Large intestine (tissue), 3 donors: ENCODE measurements around the gene PRKAG1. TPM values are rescaled to one million over a fixed set of nuclear protein-coding genes. Genes with fewer than 3 reads are reported as not detected.

Experiments
- DNase-seq, 2 donors: peaks; one replicate each; pipeline versions ENCODE4 v3.0.0 to v3.0.0-alpha.2; 2013
- H3K27ac ChIP-seq: one replicate; pipeline ENCODE4 v1.5.1; 2013; ENCODE audit warnings: low read length
- H3K27me3 ChIP-seq: 2 replicates; pipeline ENCODE4 v1.6.1; 2013; ENCODE audit warnings: low read length; ENCODE audit not compliant: control insufficient read depth, insufficient read depth
- H3K36me3 ChIP-seq: 2 replicates; pipeline ENCODE4 v1.6.1; 2013; ENCODE audit warnings: low read length; ENCODE audit not compliant: control insufficient read depth, insufficient read depth
- H3K4me1 ChIP-seq: one replicate; pipeline ENCODE4 v1.6.1; 2013; ENCODE audit warnings: low read length; ENCODE audit not compliant: control insufficient read depth, insufficient read depth
- H3K4me3 ChIP-seq: one replicate; pipeline ENCODE4 v1.5.1; 2013; ENCODE audit warnings: low read length
- H3K9me3 ChIP-seq: one replicate; pipeline ENCODE4 v1.6.1; 2013; ENCODE audit warnings: mild to moderate bottlenecking, low read depth, low read length, moderate library complexity; ENCODE audit not compliant: control insufficient read depth
- WGBS: methylation state at CpG from one replicate; pipeline ENCODE4 v1.1.5; 2013; ENCODE audit warnings: low lambda C conversion rate; ENCODE audit not compliant: insufficient coverage; 5-methylcytosine and 5-hydroxymethylcytosine counted together
- polyA plus RNA-seq: library from polyadenylated mRNA; unstranded; fragments of 120-200 nt; gene quantifications from one replicate; pipeline ENCODE4 v1.2.1, GENCODE V29; 2013

Gene PRKAG1
- polyA plus RNA-seq, 1 donor = 66.8 TPM

DNA sequence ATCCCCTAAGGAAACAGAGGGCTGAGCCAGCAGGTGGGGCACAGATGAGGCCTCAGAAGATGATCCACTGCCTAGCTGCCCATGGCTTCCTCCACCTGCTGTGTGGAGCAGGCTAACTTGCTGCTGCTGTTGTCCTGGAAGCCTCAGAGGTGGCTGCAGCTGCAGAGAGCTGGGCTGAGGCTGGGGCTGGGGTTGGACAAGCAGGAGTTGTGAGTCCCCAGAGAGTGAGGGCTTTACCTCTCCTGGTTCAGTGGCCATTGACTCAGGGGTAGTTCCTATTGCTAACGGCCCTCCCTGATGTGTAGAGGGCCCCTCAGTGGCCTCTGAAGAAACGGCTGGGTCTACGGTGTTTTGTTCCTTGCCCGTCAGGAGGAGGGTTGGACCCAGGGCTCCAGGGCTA, 13.7 kb upstream of the PRKAG1 start:
- no peak overlapping the region for H3K4me3 ChIP-seq

DNA sequence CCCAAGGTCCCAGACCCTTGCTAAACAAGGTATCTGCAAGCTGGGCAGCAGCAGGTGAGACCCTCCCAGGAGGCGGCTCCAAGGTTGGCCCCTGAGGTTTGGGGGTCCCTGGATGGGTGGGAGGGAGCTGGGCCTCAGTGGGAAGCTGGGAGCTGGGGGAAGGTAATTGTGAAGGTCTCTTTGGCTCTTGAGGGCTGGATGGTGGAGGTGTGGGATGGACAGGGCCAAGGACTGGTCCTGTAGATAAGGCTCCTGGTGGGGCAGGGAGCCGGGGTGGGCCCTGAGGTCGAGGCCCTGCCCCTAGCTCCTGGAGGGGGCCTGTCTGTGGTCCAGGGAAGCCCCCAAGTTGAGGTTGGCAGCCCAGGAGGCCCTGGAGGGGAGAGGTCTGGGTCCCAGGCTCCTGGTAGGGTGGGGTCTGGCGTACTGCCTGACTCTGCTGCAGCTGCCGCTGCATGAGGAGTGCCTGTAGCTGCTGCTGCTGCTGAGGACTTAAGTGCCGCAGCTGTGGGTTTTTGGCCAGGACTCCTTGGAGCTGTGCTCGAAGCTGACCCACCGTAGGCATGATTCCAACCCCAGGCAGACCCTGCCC, 13.1 kb upstream of the PRKAG1 start:
- H3K4me1 ChIP-seq = no peaks in the 10 kb centered on the region
- peaks cover 91% of the 10 kb centered on the region for H3K36me3 ChIP-seq
- WGBS = no CpG with 5 or more reads among the region's 8 CpGs
- H3K9me3 ChIP-seq = no peaks in the 10 kb centered on the region
- H3K4me3 ChIP-seq = no peak overlapping the region
- no peak for DNase-seq
- no peak overlapping the region for H3K27ac ChIP-seq
- H3K27me3 ChIP-seq = no peaks in the 10 kb centered on the region

More for the DNA sequence above, 13.7 kb upstream of the PRKAG1 start:
- H3K36me3 ChIP-seq = peaks cover 91% of the 10 kb centered on the region
- no peaks in the 10 kb centered on the region for H3K4me1 ChIP-seq
- DNase-seq = no peak
- H3K27me3 ChIP-seq = no peaks in the 10 kb centered on the region
- H3K9me3 ChIP-seq = no peaks in the 10 kb centered on the region
- H3K27ac ChIP-seq = no peak overlapping the region
- WGBS = no CpG with 5 or more reads among the region's 4 CpGs

DNA sequence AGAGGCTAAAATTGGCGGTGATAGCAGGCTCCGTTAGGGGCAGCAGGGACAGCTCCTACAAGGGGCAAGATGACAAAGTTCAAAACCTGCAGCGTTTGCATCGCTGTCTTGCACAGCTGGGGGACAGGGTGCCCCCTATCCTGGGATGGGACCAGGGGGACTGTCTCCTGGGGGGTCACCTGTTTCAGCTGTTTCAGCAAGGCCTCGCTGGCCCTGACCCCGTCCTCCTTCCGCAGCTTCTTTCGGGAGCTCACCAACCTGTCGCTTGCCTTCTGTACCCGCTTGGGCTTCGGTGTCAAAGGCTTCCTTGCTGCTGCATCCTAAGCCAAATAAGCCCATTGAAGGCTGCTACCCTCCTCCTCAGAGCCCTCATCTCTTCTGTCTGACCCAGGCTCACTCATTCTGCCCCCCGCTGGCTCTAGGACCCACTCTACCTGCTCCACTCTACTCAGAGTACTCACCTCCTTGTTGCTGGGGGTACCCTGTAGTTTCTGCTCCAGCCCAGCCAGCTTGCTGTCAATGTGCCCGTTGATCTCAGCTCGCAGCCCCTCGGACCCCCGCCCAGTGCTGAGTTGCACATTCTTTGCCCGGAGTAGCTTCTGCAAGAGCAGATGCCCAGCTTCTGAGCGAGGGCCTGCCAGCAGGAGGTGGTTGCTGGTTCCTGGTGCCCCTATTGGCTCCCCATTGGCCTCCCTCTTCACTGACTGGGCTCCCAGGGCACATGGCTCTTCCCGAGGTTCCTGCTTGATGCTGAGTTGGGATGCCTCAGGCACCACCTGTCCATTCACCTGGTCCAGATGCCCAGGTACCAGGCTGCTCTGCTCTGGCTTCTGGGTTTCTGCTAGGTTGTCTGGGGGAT, 12.4 kb upstream of the PRKAG1 start:
- Histone ChIP-seq H3K4me3 (no peak overlapping the region), H3K27me3 (no peaks in the 10 kb centered on the region), H3K27ac (no peak overlapping the region), H3K36me3 (peaks cover 96% of the 10 kb centered on the region), H3K4me1 (no peaks in the 10 kb centered on the region), H3K9me3 (no peaks in the 10 kb centered on the region)
- DNase-seq = no peak
- no CpG with 5 or more reads among the region's 19 CpGs for WGBS

DNA sequence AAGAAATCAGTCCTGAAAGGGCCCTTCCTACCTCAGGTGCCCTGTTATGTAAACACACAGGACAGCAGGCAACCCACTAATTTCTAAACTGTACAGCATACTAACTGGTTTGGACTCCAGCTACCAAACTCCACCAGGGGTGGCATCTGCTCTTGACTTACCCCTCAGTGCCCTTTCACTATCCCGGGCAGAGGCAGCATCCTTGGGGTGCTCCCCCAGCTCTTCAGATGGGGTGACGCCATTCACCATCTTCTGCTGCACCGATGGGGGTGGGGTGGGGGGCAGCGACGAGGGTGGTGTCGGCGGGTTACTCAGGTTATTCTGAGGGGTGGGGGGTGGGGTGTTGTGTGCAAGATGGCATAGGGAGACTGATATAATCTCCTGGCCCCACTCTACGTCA, 11.5 kb upstream of the PRKAG1 start:
- DNase-seq = no peak
- no peaks in the 10 kb centered on the region for H3K27me3 ChIP-seq
- no CpG with 5 or more reads among the region's 8 CpGs for WGBS
- no peaks in the 10 kb centered on the region for H3K9me3 ChIP-seq
- H3K36me3 ChIP-seq = peaks cover 98% of the 10 kb centered on the region
- H3K4me1 ChIP-seq = no peaks in the 10 kb centered on the region
- H3K4me3 ChIP-seq = no peak overlapping the region
- no peak overlapping the region for H3K27ac ChIP-seq

DNA sequence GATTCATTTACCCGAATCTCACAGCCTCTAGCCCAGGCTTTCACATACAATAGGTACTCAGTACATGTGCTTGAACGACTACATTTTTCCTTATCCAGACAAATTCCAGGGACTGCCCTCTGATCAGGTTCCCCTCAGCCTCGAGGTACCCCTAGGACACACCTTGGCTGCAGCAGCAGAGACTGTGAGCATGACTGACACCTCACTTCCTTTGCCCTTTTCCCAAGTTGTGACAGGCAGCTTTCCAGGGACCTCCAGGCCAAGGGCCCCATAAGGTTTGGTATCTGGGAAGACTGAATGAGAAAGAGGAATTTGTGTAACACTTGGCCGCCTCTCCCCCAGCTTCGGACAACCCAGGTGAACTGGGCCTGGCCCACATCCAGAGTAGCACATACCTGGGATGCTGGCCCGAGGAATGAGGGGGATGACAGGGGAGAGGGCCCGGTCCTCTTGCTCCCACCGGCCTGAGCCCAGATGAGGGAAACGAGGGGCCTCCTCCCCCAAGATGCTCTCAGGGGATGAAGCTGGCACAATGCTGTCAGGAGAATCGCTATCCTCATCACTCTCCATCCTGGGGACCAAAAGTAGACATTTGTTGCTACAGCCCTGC, 10.2 kb upstream of the PRKAG1 start:
- no CpG with 5 or more reads among the region's 10 CpGs for WGBS
- Histone ChIP-seq H3K36me3 (peaks cover 97% of the 10 kb centered on the region), H3K27me3 (no peaks in the 10 kb centered on the region)

DNA sequence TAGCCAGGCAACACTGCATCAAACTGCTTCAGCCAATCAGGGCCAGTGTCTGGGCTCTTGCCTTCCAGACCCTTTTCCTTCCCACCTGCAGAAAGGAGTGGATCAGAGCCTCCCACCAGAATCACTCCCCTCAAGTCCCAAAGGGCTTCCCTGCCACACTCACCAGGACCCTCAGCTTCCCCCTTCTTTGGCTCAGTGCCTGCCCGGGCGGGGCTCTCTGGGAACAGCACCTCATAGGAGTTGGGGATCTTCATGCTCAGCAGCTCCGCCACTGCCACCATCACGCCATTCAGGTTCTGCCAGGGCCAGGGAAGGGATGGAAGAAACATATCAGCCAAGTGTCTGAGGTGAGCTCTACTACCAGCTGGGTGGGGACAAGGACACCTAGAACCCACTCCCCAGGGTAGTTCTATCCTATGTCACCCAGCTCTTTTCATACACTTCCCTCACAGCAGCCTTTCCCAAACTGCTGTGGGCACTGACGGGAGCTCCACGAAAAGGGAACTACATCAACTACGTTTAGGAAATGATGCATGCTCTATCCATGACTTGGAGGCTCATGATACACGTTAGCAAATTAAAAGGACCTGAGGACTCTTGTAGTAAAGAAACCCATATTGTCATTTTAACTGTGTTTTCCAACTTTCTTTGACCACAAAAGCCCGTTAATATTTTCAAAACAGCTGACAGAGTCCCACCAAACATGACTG, 9.4 kb upstream of the PRKAG1 start:
- no peak for DNase-seq
- Histone ChIP-seq H3K27ac (no peak overlapping the region), H3K4me3 (no peak overlapping the region), H3K9me3 (no peaks in the 10 kb centered on the region), H3K36me3 (peaks cover 96% of the 10 kb centered on the region), H3K27me3 (no peaks in the 10 kb centered on the region), H3K4me1 (no peaks in the 10 kb centered on the region)
- 100% methylated on average over 1 of the region's 9 CpGs for WGBS

More for the DNA sequence above, 10.2 kb upstream of the PRKAG1 start:
- Histone ChIP-seq H3K4me1 (no peaks in the 10 kb centered on the region), H3K9me3 (no peaks in the 10 kb centered on the region), H3K4me3 (no peak overlapping the region), H3K27ac (no peak overlapping the region)
- DNase-seq = no peak

DNA sequence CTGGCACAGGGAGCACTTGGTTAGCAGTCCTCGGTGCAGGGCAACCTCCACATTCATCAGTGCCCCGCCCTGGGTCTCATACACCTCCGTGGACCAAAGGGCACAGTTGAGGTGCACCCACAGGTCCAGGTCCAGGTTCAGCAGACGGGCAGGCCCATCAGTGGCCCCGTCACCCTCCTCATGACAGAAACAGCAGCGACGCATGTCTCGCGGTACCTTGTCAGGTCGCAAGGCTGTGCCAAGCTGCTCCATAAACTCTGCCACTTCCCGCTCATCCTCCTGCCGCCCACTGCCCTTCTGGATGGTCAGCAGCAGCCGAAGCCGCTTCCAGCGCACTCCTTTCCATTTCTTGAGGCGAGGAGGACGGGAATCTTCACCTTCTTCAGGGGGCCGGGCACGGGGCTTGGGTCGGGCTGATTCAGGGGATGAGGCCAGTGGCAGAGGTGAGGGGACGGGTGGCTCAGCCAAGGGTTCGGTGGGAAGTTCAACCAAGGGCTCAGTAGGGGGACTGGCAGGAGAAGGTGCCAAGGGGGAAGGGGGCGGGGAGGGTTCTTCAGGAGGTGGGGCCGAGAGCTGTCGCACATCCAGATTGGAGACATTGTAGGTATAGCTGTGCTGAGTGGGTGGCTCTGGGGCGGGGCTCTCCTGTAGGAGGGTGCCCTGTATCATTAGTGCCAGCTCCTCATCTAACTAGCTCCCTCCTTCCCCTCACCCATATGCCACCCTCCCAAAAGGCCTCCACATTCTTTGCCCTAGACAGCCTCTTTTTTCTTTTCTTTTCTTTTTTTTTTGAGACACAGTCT, 8.3 kb upstream of the PRKAG1 start:
- WGBS = no CpG with 5 or more reads among the region's 26 CpGs

DNA sequence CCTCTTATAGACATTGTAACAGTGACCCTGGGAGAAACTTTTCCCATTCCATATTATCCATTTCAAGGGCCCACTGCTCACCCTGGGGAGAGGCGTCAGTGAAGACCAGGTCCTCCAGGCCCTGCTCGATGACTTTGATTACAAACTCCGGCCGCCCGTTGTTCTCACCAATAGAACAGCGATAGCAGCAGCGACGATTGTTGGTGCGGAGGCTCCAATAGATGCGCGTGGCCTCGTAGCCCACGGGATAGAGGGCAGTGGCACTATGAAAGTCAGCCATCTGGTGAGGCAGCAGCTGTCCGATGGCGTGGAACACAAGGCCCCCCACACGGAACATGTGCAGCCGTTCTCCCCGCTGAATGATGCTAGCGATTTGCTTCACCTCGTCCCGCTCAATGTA, 7.5 kb upstream of the PRKAG1 start:
- Histone ChIP-seq H3K27ac (no peak overlapping the region), H3K36me3 (peaks cover 96% of the 10 kb centered on the region), H3K27me3 (no peaks in the 10 kb centered on the region), H3K4me3 (no peak overlapping the region), H3K9me3 (no peaks in the 10 kb centered on the region), H3K4me1 (no peaks in the 10 kb centered on the region)
- no peak for DNase-seq
- WGBS = no CpG with 5 or more reads among the region's 21 CpGs

More for the DNA sequence above, 8.3 kb upstream of the PRKAG1 start:
- H3K36me3 ChIP-seq = peaks cover 96% of the 10 kb centered on the region
- no peaks in the 10 kb centered on the region for H3K27me3 ChIP-seq
- no peak for DNase-seq
- H3K4me3 ChIP-seq = no peak overlapping the region
- no peaks in the 10 kb centered on the region for H3K9me3 ChIP-seq
- no peaks in the 10 kb centered on the region for H3K4me1 ChIP-seq
- H3K27ac ChIP-seq = no peak overlapping the region

DNA sequence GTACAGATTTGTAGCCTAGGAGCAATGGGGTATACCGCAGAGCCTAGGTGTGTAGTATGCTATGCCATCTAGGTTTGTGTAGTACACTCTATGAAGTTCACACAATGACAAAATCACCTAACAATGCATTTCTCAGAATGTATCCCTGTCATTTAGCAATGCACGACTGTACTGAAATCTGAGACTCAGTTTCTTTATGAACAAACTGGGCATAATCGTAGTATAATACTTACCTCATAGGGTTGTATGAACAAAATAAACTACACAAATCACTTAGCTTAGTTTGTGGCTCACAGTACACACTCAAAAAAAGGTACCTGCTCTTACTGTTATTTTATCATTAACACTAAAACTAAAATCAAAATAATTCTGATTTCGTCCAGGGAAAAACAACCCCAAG, 6.9 kb upstream of the PRKAG1 start:
- H3K36me3 ChIP-seq = peaks cover 96% of the 10 kb centered on the region
- no CpG with 5 or more reads among the region's 4 CpGs for WGBS
- no peaks in the 10 kb centered on the region for H3K4me1 ChIP-seq

More for the DNA sequence above, 6.9 kb upstream of the PRKAG1 start:
- no peaks in the 10 kb centered on the region for H3K27me3 ChIP-seq
- H3K9me3 ChIP-seq = no peaks in the 10 kb centered on the region
- DNase-seq = no peak
- no peak overlapping the region for H3K4me3 ChIP-seq
- no peak overlapping the region for H3K27ac ChIP-seq
